OCI-LY7 (cell line): Measurements from ENCODE around the gene NAP1L4. TPM values are rescaled to one million over a fixed set of nuclear protein-coding genes. Genes with fewer than 3 reads are reported as not detected.

ENCODE experiments used
- BruUV-seq: library from RNA; stranded (reverse); fragments of 400-500 nt; replicated peaks from 2 replicates; lab custom pipeline; 2021; lab: Mats Ljungman, UMichigan
- CTCF ChIA-PET: fragments of 300-600 bp; sonication (Branson Sonifier 250); formaldehyde crosslinking; loops from one replicate; lab custom pipeline; 2022; ENCODE audit warnings: antibody characterized with exemption; ENCODE audit not compliant: unreplicated experiment; lab: Charles Lee
- POLR2A ChIA-PET: fragments of 300-600 bp; sonication (Branson Sonifier 250); formaldehyde crosslinking; loops from one replicate; lab custom pipeline; 2022; ENCODE audit warnings: antibody characterized with exemption; lab: Charles Lee
- DNase-seq: peaks from one replicate; pipeline ENCODE4 v3.0.0-alpha.2; 2015; ENCODE audit warnings: low spot score
- H2AFZ ChIP-seq: fragments of 200-600 bp; sonication (generic), shearing (Covaris generic); 2 replicates; pipeline ENCODE4 v1.6.1; 2014; ENCODE audit warnings: mild to moderate bottlenecking, antibody characterized with exemption, low read length, moderate library complexity
- H3K27ac ChIP-seq: fragments of 200-600 bp; sonication (generic); 2 replicates; pipeline ENCODE4 v1.5.1; 2014; ENCODE audit warnings: mixed run types, low read depth, mild to moderate bottlenecking, moderate library complexity, low read length, inconsistent platforms; ENCODE audit not compliant: poor library complexity, severe bottlenecking
- H3K36me3 ChIP-seq: fragments of 200-600 bp; sonication (generic); 2 replicates; pipeline ENCODE4 v1.6.1; 2014; ENCODE audit warnings: mild to moderate bottlenecking, antibody characterized with exemption, low read length, moderate library complexity, mixed read lengths; ENCODE audit not compliant: insufficient read depth
- H3K4me1 ChIP-seq: fragments of 200-600 bp; sonication (generic); 2 replicates; pipeline ENCODE4 v1.5.1; 2014; ENCODE audit warnings: mild to moderate bottlenecking, low read length; ENCODE audit not compliant: insufficient read depth, poor library complexity, severe bottlenecking
- H3K4me2 ChIP-seq: fragments of 200-600 bp; sonication (generic); 2 replicates; pipeline ENCODE4 v1.6.1; 2014; ENCODE audit warnings: mild to moderate bottlenecking, low read length
- H3K4me3 ChIP-seq: fragments of 200-600 bp; sonication (generic); 2 replicates; pipeline ENCODE4 v1.5.1; 2014; ENCODE audit warnings: mild to moderate bottlenecking, low read depth, low read length; ENCODE audit not compliant: poor library complexity, severe bottlenecking
- H3K79me2 ChIP-seq: fragments of 200-600 bp; sonication (generic); 2 replicates; pipeline ENCODE4 v1.6.1; 2016; ENCODE audit warnings: low read depth, mild to moderate bottlenecking, low read length, moderate library complexity, mixed read lengths; ENCODE audit not compliant: insufficient read depth
- H3K9me2 ChIP-seq: fragments of 200-600 bp; sonication (generic); 2 replicates; pipeline ENCODE4 v1.6.1; 2016; ENCODE audit warnings: mild to moderate bottlenecking, low read length, mixed read lengths; ENCODE audit not compliant: insufficient read depth
- H3K9me3 ChIP-seq: fragments of 200-600 bp; sonication (generic); 2 replicates; pipeline ENCODE4 v1.6.1; 2014; ENCODE audit warnings: mild to moderate bottlenecking, mixed run types, low read length, mixed read lengths
- H4K20me1 ChIP-seq: fragments of 200-600 bp; sonication (generic); 2 replicates; pipeline ENCODE4 v1.6.1; 2014; ENCODE audit warnings: mild to moderate bottlenecking, antibody characterized with exemption, low read length, moderate library complexity, mixed read lengths; ENCODE audit not compliant: insufficient read depth
- EZH2phosphoT487 ChIP-seq: fragments of 200-600 bp; sonication (generic); IDR thresholded peaks from 2 replicates; pipeline ENCODE4 v1.6.1; 2018; ENCODE audit warnings: low read depth, borderline replicate concordance, mild to moderate bottlenecking, mixed run types, antibody characterized with exemption, low read length, moderate library complexity, mixed read lengths
- intact Hi-C: fragments of 100-400 bp; cut with micrococcal nuclease; formaldehyde crosslinking; loops from one replicate; pipeline ENCODE4 v1.10.0; 2022; ENCODE audit not compliant: unreplicated experiment
- total RNA-seq, 2 experiments: library from RNA; depleted of rRNA in 1 of 2; stranded (reverse); fragments of >200 nt in 1 of 2; shearing (Covaris generic) in 1 of 2; gene quantifications; 2 replicates each; pipeline ENCODE4 v1.2.3, GENCODE V29; 2014 to 2022
- TF ChIP-seq, protein P1 (sequence below): fragments of 200-600 bp; sonication (generic); conservative IDR thresholded peaks from 2 replicates; pipeline ENCODE4 v1.5.1; 2014; ENCODE audit warnings: mild to moderate bottlenecking, antibody characterized with exemption, low read length, moderate library complexity, mixed read lengths

NAP1L4 gene
- total RNA-seq, 2 experiments from 2014 or later, result 152 to 183 TPM

DNA sequence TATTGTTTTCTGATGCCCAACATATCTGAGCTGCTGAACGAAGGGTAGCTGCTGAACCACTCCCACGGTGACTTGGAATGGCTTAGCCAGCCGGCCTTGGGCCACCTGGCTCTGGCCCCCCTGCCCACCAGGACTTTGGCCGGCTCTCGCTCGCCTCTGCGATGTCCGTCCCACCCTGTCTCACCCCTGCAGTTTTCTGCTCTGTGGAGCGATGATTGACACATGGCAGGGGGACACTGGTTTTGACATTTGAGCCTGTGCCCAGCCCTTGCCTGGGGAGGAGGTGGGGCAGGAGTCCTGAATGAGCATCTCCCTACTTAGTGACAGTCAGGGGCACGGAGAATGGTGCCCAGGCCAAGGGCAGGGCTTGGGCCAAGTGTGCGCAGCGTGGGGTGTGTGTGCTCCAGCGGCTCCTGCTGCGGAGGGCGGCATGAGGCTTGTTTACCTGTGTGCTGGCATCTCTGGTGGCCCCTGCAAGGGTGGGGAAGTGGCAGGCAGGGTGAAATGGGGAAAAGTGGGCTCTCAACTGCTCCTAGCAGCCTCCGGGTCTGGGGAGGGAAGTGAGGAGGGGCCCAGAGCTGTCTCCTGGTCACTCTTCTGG, 90.8 kb downstream of the NAP1L4 start:
- no peaks in the 10 kb centered on the region for H3K9me2 ChIP-seq
- DNase-seq, result no peak
- H3K79me2 ChIP-seq, result no peaks in the 10 kb centered on the region
- POLR2A ChIA-PET, result interaction anchor here (0.9 kb wide), 1 partner anchor 355 kb away, joined by 3 read pairs; no protein-coding TSS in a partner anchor
- H2AFZ ChIP-seq, result peak overlapping the region; percentile 77; the same call in 1 of the 2 replicates
- TF ChIP-seq EZH2phosphoT487, result no peak
- TF ChIP-seq, protein P1, sequence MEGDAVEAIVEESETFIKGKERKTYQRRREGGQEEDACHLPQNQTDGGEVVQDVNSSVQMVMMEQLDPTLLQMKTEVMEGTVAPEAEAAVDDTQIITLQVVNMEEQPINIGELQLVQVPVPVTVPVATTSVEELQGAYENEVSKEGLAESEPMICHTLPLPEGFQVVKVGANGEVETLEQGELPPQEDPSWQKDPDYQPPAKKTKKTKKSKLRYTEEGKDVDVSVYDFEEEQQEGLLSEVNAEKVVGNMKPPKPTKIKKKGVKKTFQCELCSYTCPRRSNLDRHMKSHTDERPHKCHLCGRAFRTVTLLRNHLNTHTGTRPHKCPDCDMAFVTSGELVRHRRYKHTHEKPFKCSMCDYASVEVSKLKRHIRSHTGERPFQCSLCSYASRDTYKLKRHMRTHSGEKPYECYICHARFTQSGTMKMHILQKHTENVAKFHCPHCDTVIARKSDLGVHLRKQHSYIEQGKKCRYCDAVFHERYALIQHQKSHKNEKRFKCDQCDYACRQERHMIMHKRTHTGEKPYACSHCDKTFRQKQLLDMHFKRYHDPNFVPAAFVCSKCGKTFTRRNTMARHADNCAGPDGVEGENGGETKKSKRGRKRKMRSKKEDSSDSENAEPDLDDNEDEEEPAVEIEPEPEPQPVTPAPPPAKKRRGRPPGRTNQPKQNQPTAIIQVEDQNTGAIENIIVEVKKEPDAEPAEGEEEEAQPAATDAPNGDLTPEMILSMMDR, result no peak
- no TSS peak for BruUV-seq
- no peaks in the 10 kb centered on the region for H4K20me1 ChIP-seq
- H3K9me3 ChIP-seq, result no peaks in the 10 kb centered on the region
- H3K4me1 ChIP-seq, result peaks cover 5% of the 10 kb centered on the region
- peak overlapping the region; percentile 81 for H3K4me2 ChIP-seq
- peak overlapping the region; percentile 75 for H3K4me3 ChIP-seq
- H3K36me3 ChIP-seq, result no peaks in the 10 kb centered on the region
- intact Hi-C loops, result no loop called here
- no peak overlapping the region for H3K27ac ChIP-seq
- CTCF ChIA-PET, result no interaction called here

DNA sequence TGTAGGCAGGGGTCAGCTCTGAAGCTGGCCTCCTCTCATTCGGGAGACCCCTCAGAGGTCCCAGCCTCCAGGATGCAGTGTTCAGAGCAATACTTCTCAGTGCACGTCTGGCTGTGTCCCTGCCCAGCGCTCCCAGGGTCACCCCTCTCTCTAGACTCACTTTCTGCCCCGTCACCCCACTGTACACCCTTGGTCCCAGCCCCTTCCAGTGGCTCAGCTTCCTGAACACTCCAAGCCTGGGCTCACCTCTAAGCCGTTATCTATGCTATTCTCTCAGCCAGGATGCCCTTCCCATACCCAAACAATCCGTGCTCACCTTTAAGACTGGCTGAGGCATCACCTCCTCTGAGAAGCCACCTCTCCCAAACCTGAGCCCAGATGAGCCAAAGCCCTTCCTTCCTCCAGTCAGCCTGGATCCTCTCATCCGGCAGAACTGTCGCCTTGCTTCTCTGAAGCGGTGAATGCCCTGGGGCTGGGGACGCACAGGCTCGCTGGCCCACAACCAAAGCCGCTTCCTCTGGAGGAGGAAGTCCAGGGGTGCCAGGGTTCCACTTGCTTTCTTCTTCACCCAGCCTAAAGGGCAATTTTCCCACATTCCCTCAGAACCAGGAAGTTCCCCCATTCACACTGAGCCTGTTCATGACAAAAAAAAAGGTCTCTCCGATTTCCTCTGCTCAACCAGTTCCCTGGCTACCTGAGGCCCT, 92.9 kb downstream of the NAP1L4 start:
- TF ChIP-seq, protein P1, result no peak
- BruUV-seq, result no TSS peak
- no peak overlapping the region for H2AFZ ChIP-seq
- H3K36me3 ChIP-seq, result no peaks in the 10 kb centered on the region
- intact Hi-C loops, result no loop called here
- H3K4me2 ChIP-seq, result no peak overlapping the region
- ChIA-PET CTCF (no interaction called here), POLR2A (no interaction called here)
- H3K4me1 ChIP-seq, result peaks cover 5% of the 10 kb centered on the region
- H4K20me1 ChIP-seq, result no peaks in the 10 kb centered on the region
- H3K9me3 ChIP-seq, result no peaks in the 10 kb centered on the region
- no peaks in the 10 kb centered on the region for H3K9me2 ChIP-seq
- no peak overlapping the region for H3K27ac ChIP-seq
- no peak for DNase-seq
- no peak overlapping the region for H3K4me3 ChIP-seq
- no peaks in the 10 kb centered on the region for H3K79me2 ChIP-seq
